ENCODE results near the gene MYOM1.
"Not testable (repeated sequence)": the region's sequence is repeated elsewhere in the genome, so short reads cannot be mapped to it uniquely, and the experiment has no call there.

MYOM1 gene

GRCh38 chr18:3248658-3249359 is 29.0 kb upstream of the MYOM1 start:
- DNase-seq (ENCODE audit: low spot score), result peak; percentile 76

DNA sequence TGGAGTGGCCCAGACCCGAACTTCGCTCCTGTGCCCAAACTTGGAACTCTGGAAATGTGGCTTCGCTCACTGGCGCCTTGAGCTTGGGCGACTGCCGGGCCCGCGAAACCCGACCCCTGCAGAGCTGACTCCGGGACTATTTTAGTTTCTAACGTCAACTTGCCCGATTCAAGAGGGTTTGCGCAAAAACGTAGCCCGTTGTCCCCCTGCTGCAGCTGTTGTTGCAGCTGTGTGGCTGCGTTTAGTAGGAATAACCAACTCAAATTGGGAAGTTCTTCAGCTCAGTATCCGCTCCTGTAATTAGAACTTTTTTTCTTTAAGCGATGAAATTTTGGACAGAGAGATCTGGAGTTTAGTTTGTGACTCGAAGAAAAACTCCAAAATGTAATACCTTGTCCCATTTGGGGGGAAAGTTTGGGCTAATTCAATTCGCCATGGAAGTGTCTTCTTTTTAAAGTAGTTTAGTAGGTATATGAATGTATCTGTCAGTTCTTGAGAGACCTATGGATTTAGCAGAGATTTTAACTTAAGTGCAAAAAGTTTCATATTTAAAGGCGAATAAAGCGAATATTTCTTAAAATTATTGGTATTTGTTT is 28.4 kb upstream of the MYOM1 start:
- DNase-seq (ENCODE audit: low spot score), result no peak

DNA sequence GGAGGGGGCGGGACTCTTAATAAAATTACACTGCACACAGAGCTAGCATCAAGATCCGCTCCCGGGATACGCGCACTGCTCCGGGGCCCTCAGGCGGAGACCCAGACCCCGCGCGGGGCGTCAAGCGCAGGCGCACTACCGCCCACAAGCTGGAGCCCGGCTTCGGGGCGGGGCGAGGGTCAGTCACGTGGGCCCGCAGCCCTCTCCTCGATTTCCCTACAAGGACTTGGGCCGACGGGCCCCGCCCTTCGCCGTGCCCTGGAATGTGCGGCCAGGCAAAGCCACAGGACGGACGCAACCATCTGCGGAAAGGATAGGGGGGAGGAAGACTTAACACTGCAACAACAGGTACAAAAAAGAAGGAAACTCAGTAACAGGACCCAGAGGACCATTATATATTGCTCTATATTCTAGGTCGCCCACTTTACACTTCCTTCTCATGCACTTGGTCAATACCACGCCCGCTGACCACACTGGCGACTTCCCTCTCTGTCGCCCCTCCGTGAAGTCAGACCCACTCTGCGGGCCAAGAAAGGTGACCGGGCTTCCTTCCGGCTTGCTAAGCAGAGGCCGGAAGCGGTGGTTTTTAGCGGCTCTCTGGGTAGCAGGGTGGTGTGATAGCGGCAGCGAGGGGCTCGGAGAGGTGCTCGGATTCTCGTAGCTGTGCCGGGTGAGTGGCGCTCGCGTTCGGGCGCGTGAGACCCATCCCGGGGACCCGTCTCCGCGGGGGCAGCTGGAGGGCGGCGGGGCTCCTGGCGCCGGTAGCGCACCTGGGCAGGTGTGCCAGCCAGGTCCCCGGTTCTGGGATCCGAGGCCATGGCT is 27.7 kb upstream of the MYOM1 start, which contains the start of gene MYL12A:
Gene MYL12A, plus strand, starts transcription at position 562 of the 822 bp plus-strand sequence. CDS start 5,447 bp downstream, outside the sequence.
- peak; percentile 99 for DNase-seq (ENCODE audit: low spot score)

DNA sequence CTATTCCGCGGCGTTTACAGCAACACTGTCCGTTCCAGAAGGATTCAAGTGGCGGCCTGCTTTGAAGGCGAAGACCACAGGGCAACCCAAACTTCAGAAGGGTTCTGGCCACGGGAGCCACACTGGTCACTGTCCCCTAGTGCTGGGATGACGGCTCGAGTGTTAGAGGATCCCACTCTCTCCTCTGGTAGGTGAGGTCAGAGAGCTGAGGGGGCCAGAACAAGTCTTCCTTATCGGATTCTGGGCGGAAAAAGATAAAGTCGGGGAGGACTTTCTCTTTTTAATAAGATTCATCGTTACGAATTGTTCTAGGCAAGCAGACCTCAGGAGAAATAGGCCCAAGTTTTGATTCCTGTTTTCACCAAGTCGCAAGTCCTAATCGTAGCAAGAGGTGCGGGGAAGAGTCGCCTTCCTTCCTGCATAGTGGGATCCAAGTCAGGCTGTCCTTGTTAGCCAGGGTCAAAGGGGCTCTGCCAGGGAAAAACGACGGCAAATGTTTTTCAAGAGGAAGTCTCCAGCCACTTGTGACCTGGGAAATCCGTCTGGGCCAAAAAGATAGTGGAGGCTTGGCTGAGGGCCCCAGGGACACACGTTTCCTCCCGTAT is 27.0 kb upstream of the MYOM1 start:
- DNase-seq (ENCODE audit: low spot score), result no peak

GRCh38 chr18:3245853-3246634 is 26.3 kb upstream of the MYOM1 start:
- DNase-seq (ENCODE audit: low spot score), result peak; percentile 94

DNA sequence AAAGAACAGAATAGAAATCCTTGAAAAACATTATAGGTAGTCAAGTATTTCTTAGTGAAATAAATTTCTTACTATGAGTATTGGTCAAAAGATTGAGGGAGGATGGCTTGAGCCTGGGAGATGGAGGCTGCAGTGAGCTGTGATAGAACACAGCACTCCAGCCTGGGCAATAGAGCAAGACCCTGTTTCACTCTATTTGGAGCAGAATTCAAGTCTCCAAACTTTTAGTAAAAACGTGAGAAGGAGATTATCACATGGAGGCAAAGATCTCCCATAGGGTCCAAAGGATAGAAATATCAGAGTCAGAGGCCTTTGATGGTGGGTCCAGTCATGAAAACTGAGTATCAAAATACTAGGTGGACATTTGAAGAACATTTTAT is 25.4 kb upstream of the MYOM1 start:
- DNase-seq (ENCODE audit: low spot score), result no peak

DNA sequence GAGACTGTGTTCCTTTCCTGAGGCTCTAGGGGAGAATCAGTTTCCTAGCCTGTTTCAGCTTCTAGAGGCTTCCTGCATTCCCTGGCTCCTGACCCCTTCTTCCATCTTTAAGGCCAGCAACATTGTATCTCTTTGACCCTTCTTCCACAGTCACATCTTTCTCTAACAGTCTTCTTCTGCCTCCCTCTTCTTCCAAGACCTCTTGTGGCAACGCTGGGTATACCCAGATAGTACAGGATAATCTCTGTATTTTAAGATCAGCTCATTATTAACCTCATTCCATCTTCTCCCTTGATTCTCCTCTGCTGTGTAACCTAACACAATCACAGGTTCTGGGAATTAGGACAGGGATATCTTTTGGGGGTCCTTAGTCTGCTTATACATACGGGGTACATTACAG is 19.0 kb upstream of the MYOM1 start:
- DNase-seq (ENCODE audit: low spot score), result no peak

- no peak for DNase-seq (ENCODE audit: low spot score)
Observed at GRCh38 chr18:3236470-3236869, 16.7 kb upstream of the MYOM1 start.

DNA sequence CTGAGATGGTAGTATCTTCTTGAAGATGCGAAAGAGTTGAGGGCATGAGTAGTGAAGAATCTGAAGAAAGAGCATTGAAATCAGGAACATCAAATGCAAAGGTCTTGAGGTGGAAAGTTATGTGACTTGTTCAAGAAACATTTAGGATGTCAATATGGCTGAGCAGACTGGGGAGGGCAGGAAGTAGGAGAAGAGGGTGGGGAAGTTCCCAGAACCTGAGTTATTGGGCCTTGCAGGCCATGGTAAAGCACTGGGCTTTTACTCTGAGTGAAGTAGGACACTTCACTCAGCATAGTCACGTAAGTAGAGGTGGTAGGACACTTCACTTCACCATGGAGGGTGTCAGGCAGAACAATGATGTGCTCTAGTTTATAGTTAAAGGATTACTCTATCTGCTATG is 16.1 kb upstream of the MYOM1 start:
- no peak for DNase-seq (ENCODE audit: low spot score)

DNA sequence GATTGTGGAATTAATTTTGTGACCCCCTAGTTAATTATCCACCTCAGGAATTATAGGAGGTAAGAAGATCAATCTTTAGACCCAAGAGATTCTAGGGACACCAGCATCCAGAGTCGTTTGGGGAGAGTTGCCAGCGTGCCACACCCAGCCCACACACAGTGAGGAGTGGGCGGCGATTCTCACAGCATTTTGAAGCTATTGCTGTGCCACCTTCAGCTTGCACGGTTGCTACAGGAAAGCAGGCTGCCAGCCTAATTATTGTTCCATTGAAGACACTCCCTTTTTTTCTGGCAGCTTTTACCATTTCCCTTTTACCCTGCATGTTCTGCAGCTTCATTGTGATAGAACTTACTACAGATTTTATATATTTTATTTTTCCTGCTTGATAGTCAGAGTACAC is 14.7 kb upstream of the MYOM1 start:
- DNase-seq (ENCODE audit: low spot score), result no peak

GRCh38 chr18:3233433-3234168 is 13.8 kb upstream of the MYOM1 start:
- DNase-seq (ENCODE audit: low spot score), result no peak

- no peak for DNase-seq (ENCODE audit: low spot score)
Observed at GRCh38 chr18:3233004-3233403, 13.2 kb upstream of the MYOM1 start.

- DNase-seq (ENCODE audit: low spot score), result no peak
Observed at GRCh38 chr18:3230401-3231334, 10.9 kb upstream of the MYOM1 start.

- DNase-seq (ENCODE audit: low spot score), result no peak
Observed at GRCh38 chr18:3226048-3226447, 6.3 kb upstream of the MYOM1 start.

- DNase-seq (ENCODE audit: low spot score), result no peak
Observed at GRCh38 chr18:3225588-3225987, 5.8 kb upstream of the MYOM1 start.

GRCh38 chr18:3224223-3224622 is 4.5 kb upstream of the MYOM1 start:
- no peak for DNase-seq (ENCODE audit: low spot score)

- DNase-seq (ENCODE audit: low spot score), result no peak
Observed at GRCh38 chr18:3223356-3223755, 3.6 kb upstream of the MYOM1 start.

GRCh38 chr18:3221496-3221895 is 1.7 kb upstream of the MYOM1 start:
- DNase-seq (ENCODE audit: low spot score), result no peak

DNA sequence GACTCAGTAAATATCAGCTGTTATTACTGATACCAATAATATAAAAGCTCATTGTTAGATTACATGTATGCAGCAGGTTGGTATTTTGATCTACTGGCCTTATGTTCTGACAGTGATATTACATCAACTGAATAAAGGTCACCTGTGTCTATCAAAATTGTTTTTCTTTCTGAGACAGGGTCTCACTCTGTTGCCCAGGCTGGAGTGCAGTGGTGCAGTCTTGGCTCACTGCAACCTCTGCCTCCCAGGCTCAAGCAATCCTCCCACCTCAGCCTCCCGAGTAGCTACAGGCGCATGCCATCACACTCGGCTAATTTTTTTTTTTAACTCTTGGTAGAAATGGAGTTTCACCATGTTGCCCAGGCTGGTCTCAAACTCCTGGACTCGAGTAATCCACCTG is 1.1 kb upstream of the MYOM1 start:
- DNase-seq (ENCODE audit: low spot score), result not testable (repeated sequence)

DNA sequence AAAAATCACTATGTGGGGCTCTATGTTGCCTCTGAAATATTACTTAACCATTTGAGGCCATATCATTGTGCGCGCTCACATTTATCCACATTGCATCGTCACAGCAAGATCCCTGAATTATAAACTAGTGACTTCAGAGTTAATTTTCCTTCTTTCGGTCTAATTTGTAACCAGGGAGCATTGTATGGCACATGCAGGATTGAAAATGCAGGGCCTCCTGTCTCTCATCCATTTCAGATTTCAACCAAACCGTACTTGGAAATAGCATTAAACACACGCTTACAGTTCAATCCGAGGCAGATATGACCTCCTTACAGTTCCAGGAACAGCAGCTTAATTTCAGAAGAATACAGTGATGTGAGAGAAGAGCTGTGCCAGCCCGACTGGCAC is 532 bp downstream of the MYOM1 start:
- DNase-seq (ENCODE audit: low spot score), result no peak
